Glomerular visceral epithelial cell (primary cell): ENCODE data around the gene MAN2A2.
"Not testable (repeated sequence)": the region's sequence is repeated elsewhere in the genome, so short reads cannot be mapped to it uniquely, and the experiment has no call there.

Experiments used
- DNase-seq: peaks from one replicate; pipeline ENCODE4 v3.0.0-alpha.2; 2016; ENCODE audit errors: extremely low spot score

The MAN2A2 gene

DNA sequence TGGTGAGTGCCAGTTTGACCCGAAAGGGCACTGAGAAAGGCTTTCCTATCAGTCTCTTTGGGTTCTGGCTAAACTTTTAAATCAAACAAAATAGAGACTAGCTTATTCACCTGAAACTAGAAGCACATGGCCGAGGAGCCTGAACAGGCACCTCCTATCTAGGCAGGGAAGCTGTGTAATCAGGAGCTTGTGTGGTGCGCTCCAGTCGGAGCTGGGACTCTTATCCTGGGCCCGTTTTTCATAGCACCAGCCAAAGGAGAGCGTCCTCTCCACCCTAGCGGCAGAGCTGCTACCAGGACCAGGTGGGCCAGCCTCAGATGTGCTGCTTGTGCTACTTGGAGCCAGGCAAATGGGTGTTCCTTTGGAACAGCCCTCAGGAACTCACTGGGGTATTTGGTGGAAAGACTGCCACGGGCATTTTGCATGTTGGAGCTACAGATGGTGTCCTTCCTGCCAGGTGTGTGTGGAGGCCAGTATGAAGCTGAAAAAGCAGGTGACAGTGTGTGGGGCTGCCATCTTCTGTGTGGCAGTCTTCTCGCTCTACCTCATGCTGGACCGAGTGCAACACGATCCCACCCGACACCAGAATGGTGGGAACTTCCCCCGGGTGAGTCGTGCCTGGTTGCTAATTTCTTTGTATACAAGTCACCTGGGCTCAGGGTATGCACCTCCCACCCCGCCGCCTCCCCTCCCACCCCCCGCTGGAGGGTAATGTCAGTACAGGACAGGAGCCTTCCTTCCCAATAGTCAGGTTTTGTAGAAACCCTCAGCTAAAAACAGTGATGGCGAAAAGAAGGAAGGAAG lies 833 bp downstream of the MAN2A2 start:
- peak; percentile 17 for DNase-seq

DNA sequence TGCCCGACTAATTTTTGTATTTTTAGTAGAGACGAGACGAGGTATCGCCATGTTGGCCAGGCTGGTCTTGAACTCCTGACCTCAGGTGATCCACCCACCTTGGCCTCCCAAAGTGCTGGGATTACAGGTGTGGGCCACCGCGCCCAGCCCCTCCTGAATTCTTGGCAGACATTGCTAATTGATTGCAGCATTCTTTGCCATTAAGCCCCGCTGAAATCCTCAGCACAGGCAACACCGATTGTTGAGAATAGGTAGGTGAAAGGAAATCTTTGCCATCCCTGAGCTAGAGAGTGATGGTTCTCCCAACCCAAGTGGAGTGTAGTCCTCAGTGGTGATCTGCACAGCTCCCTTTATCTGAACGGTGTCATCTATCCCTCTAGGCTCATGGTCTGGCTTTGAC lies 1.6 kb downstream of the MAN2A2 start:
- DNase-seq: no peak

DNA sequence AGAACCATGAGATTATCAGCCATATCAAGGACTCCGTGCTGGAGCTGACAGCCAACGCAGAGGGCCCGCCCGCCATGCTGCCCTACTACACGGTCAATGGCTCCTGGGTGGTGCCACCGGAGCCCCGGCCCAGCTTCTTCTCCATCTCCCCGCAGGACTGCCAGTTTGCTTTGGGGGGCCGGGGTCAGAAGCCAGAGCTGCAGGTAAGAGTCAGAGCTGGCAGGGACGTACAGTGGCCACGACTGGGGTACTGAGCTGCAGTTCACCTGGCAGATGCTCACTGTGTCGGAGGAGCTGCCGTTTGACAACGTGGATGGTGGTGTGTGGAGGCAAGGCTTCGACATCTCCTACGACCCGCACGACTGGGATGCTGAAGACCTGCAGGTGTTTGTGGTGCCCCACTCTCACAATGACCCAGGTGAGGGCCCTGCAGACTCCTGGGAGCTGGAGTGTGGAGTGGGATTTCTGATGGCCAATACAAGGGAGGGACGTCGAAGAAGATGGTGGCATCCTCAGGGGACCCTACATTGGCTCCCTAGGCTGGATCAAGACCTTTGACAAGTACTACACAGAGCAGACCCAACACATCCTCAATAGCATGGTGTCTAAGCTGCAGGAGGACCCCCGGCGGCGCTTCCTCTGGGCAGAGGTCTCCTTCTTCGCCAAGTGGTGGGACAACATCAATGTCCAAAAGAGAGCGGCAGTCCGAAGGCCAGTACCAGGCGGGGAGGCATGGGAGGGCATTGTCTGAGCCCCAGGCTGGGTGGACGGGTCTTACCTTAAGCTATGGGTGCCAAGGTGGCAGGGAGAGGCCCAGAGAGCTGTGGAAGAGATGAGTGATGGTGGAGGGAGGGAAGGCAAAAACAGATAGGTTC lies 2.4 kb downstream of the MAN2A2 start:
- no peak for DNase-seq

DNA sequence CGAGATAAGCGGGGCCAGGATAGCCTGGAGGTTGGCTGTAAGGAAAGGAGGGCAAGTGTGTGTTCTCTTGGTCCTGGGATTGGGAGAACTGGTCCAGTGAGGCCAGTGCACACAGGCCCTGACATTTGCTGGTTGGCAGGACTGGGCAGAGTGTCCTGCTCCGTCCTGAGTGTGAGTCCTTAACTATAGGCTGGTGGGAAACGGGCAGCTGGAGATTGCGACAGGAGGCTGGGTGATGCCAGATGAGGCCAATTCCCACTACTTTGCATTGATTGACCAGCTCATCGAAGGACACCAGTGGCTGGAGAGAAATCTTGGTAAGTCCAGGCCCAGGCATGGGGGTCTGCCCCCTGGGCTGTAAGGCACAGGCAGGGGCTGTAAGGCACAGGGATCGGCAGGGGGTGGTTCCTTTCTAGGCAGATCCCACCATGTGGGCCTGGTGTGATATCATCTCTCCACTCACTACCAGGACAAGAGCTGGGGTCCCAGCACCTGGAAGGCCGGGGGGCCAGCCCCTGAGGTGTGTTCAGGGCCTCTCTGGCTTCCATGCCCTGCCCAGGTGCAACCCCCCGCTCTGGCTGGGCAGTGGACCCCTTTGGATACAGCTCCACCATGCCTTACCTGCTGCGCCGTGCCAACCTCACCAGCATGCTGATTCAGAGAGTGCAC lies 3.2 kb downstream of the MAN2A2 start:
- DNase-seq: no peak

DNA sequence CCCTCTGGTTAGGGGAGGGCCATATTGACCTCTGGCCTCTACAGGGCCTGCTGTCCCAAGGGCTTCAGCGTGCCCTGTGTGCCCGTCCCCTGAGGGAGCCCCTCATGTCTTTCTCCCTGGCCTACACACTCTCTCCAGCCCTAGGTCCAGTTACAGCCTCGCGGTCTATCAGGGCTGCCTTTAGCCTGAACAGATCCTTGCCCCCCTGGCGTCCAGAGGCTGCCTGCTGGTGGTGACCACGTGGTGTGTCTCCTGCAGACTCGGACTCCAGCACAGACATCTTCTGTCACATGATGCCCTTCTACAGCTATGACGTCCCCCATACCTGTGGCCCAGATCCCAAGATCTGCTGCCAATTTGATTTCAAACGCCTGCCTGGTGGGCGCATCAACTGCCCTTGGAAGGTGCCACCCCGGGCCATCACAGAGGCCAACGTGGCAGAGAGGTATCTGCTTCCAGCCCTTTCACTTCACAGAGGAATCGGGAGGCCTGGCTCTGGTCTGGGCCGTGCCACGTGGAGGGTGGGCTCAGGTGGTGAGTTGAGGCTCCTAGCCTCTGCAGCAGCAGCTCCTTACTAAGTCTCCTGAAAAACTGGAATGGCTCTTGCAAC lies 4.1 kb downstream of the MAN2A2 start:
- no peak for DNase-seq

DNA sequence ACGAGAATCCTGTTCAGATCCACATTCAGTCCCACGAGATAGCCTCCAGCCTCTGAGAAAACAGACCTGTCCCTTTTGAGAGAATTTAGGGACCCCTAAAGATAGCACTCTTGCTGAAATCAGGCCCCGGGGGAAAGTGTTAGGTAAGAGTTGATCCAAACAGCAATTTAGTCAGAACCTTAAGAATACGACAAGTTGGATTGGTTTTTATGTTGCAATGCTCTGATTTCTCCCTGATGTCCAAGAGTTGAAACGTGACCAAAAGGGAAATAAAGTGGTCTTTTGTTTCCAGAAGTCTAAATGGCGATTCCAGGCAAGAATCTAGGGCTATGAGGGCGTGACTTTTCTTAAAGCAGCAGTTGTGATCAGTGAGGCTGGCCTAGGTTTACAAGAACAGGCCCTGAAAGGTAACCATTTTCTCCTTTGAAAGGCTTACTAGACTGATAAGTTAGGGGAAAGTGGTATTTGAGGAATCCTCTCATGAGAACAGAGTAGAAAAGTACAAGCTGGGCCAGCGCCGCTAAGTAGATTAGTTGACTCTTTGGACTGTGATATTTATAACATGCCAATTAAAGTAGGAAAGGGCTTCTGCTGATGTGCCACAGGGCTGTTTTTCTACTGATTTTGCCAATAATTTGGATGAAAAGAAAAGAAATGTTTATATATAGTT lies 4.9 kb downstream of the MAN2A2 start:
- DNase-seq: no peak

DNA sequence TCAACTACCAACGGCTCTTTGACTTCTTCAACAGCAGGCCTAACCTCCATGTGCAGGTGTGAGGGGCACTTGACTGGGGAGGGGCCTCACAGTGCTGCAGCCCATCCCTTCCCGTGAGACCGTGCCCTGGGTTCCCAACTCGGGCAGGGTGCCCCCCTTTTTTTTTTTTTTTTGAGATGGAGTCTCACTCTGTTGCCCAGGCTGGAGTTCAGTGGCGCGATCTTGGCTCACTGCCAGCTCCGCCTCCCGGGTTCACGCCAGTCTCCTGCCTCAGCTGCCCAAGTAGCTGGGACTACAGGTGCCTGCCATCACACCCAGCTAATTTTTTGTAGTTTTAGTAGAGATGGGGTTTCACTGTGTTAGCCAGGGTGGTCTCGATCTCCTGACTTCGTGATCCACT lies 6.3 kb downstream of the MAN2A2 start:
- not testable (repeated sequence) for DNase-seq

DNA sequence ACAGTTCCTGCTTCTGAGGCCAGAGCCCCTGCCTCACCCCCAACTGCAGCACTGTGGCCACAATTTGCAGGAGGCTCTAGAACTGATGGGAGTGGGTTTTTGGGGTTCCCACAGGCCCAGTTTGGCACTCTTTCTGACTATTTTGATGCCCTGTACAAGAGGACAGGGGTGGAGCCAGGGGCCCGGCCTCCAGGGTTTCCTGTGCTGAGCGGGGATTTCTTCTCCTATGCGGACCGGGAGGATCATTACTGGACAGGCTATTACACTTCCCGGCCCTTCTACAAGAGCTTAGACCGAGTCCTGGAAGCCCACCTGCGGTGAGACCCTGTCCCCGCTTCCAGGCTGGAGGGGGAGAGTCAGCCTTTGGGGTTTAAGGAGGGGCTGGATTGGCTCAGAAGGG lies 6.9 kb downstream of the MAN2A2 start:
- DNase-seq: no peak

DNA sequence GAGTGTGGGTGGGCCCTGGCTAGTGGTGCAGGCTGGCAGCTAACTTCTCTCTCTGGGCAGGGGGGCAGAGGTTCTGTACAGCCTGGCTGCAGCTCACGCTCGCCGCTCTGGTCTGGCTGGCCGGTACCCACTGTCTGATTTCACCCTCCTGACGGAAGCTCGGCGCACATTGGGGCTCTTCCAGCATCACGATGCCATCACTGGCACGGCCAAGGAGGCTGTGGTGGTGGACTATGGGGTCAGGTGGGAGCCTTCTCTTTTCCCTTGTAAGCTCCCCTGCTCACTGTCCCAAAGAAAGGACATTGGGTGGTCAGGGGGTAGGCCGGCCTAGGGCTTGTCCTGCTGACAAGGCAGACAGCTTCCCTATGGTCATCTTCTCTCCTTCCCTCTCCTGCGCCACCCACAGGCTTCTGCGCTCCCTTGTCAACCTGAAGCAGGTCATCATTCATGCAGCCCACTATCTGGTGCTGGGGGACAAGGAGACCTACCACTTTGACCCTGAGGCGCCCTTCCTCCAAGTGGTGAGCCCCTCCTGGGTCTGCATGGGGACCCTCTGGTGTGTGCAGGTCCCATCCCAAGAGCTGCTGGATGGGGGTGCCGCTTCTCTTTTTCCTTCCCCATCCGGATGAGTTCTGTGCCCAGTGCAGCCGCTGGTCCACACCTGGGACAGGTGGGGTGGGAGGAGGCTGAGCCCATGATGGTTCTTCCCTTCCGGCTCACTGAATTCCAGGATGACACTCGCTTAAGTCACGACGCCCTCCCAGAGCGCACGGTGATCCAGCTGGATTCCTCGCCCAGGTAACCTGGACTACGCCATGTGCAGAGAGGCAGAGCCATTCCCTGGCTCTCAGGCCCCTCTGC lies 7.6 kb downstream of the MAN2A2 start:
- DNase-seq: no peak

DNA sequence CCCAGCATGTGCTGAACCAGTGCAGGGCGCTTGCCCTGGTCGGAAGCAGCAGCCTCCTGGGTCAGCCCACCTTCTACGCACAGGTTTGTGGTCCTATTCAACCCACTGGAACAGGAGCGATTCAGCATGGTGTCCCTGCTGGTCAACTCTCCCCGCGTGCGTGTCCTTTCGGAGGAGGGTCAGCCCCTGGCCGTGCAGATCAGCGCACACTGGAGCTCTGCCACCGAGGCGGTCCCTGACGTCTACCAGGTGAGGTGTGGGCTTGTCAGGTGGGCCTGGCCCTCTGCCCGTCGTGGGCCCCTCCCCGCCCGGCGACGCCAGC lies 8.2 kb downstream of the MAN2A2 start:
- no peak for DNase-seq

DNA sequence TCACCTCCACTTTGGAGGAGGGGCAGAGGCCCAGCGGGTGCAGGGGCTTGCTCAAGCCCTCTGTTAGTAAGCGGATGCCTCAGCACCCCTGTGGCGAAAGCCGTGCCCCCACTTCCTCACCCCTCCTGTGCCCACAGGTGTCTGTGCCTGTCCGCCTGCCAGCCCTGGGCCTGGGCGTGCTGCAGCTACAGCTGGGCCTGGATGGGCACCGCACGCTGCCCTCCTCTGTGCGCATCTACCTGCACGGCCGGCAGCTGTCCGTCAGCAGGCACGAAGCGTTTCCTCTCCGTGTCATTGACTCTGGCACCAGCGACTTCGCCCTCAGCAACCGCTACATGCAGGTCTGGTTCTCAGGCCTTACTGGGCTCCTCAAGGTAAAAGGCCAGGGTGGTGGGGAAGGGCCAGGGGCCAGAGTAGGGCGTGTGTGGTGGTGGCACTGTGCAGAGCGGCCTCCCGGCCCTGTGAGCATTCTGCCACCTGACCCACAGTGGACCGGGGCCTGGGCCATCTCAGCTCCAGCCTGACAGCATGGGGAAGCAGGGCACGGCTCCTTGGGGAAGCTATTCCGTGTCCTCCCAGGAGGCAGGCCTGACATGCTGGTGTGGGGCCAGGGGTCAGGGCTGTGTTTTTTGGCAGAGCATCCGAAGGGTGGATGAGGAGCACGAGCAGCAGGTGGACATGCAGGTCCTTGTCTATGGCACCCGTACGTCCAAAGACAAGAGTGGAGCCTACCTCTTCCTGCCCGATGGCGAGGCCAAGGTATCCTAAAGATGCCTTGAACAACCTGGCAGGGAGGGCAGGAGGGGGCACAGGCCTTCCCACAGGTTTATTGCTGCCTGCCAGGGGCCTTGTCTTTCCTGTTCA lies 9.0 kb downstream of the MAN2A2 start:
- no peak for DNase-seq

DNA sequence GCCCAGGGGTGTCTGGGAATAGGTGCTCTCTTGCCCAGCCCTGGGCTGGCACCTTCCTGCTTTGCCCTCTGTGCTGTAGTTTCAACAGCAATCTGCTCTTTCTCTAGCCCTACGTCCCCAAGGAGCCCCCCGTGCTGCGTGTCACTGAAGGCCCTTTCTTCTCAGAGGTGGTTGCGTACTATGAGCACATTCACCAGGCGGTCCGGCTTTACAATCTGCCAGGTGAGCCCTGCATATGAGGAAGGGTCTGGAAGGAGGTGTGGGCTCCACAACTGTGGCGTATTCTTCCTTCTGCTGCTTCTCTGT lies 9.6 kb downstream of the MAN2A2 start:
- no peak for DNase-seq

DNA sequence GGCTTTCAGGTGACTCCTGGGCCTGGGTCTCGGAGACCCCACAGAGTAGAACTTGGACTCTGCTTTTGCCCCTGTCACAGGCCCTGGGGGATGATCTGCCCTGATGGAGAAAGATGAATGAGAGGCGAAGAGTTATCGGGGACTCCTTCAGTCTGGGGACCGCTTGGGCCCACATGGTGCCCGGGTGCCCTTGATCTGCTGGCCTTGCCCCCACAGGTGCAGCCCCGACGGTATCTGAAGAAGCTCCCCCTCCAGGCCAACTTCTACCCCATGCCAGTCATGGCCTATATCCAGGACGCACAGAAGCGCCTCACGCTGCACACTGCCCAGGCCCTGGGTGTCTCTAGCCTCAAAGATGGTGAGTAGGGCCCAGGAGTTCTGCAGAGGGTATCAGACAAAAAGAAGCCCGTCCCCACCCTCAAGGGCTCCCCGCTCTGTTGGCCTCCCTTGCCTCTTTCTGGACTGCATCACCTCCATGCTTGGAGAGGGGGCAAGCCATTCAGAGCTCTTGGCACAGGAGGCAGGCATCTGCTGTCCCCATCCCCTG lies 10.4 kb downstream of the MAN2A2 start:
- DNase-seq: no peak

DNA sequence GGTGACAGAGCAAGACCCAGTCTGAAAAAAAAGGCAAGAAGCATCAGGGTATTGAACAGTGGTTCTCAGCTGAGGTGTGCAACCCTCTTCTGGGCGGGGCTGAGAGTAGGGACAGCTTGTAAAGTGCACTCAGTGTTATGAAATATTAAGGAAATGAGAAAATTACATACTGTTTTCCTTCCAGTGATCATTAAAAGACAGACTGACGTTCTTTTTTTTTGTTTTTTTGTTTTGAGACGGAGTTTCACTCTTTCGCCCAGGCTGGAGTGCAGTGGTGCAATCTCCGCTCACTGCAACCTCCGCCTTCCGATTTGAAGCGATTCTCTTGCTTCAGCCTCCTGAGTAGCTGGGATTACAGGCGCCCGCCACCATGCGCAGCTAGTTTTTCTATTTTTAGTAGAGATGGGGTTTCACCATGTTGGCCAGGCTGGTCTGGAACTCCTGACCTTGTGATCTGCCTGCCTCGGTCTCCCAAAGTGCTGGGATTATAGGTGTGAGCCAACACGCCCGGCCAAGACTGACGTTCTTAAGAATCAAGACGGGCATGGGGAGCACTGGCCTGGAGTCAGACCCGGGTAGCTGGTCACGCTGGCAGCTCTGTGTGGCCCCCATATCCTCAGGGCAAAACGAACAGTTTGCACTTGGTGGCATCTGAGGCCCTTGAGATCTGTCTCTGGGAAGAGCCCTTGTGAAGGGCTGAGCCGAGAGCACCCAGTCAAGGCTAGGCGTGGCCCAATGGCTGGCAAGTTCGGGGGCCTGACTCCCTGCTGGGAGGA lies 11.4 kb downstream of the MAN2A2 start:
- no peak for DNase-seq

DNA sequence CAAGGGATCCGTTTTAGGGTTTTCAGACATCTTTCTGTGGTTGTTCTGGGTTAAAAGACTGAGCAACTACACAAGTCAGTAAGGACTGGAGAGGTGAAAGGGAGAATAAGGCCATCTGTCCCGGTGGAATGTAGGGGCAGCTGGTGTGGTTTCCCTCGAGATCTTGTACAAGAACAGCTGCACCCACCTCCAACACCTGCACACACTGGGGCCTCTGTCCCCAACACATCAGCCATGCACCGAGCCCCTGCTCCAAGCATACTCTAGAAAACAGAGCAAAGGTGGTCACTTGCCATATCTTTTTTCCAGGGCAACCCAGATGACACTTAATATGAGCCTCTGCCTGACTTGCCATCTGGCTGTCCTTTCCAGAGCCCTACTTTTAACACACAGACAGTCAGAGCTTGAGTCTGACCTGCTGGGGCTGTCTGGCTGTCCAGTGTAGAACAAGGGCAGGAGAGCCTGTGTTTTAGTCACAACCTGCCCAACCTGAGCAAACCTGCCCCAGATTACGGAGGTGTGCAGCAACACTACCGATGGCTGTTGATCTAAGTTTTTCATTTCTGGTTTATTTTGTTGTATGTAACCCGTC lies 12.2 kb downstream of the MAN2A2 start:
- DNase-seq: no peak

DNA sequence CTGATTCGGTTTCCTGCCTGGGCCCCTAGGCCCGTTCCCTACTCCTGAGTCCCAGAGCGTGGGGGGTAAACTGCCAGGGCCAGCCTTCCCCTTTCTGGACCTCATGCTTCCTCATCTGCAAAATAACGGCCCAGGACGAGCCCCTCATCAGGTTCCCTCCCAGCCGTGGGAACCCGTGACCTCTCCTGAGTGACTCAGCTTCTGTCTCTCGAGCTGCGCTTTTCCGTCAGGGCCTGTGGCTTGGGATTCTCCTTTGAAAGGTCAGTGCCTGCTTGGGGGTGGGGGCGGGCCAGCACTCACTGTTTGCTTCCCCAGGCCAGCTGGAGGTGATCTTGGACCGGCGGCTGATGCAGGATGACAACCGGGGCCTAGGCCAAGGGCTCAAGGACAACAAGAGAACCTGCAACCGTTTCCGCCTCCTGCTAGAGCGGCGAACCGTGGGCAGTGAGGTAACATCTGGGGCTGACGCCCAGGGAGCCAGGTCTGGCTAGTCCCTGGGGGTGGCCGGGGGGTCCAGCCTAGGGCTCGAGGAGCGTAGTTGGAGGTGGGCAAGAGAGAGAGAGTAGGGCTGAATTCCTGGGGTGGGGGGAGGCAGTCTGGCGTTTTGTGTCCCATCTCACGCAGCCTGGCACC lies 12.8 kb downstream of the MAN2A2 start:
- DNase-seq: no peak

DNA sequence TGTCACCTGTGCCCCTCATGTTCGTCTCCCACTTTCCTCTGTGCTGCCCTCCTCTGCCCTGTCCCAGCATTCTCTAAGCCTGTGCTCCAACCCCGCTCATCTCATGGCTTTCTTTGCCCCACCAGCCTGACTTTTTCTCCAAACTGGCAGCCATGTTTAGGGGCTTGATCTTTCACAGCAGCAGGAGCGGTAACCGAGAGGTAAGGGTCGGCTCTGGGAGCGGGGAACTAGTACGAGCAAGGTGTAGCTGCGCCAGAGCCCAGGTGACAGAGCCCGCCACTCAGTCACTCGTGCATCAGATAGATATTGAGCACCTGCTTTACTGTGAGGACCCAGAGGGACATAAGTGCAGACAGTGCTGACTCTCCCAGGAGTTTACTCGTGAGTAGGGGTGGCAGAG lies 13.4 kb downstream of the MAN2A2 start:
- DNase-seq: no peak

DNA sequence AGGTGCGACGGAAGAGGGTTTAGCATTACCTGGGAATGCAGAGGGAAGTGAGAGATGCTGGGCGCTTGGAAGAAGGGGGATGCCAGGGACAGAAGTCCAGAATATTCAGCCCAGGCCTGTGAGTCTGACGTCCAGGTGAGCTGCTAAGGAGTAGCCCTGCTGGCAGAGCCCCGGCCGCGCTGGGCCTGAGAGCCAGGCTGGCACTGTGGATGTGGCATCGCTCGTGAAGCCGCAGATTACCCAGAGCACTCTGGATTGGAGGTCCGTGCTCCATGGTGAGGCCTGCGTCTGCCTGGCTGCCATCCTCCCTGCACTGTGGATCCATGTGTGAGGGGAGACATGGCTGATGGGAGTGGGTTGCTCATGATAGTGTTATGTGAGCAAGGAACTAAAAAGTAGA lies 14.5 kb downstream of the MAN2A2 start:
- DNase-seq: no peak
